ENCODE data around the gene NCOA6. TPM values are rescaled to one million over a fixed set of nuclear protein-coding genes. Genes with fewer than 3 reads are reported as not detected.

Gene NCOA6
- total RNA-seq, 2 experiments from 2014 or later = 14.6 to 16.3 TPM

DNA sequence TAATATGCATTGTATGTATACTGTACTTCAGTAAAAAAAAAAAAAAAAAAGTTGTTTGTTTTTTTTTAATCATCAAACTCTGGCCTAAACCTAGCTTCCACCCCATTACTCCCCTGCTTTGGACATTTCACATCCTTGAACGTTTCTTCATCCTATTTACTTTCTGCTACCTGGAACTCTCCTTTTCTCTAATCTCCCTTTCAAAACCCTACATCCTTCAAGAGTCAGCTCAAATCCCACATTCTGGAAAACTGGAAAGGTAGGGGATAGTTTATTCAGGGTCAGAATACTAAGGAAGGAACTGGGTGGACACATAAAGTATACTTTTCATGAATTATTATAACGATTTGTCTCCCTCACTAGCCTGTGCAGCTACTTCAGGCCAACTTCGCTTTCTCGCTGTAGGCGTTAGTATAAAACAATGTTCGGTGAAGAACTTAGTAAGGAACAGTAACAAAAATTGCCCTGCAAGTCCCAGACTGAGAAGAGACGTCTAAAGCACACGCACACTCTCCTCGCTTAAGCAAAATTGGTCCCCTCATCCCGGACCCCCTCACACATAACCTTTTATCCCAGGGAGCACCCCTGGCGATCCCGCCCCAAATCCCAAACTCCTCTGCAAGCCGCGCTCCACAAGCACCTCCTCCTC, 149.3 kb downstream of the NCOA6 start:
- H3K4me1 ChIP-seq (ENCODE audit: insufficient read depth, low read length) = peaks cover 13% of the 10 kb centered on the region
- POLR2A ChIA-PET = interaction anchor here (0.6 to 1.6 kb wide), 7 partner anchors 19 to 1704 kb away, joined by 3 to 10 read pairs (median 4); partner anchors contain the start of genes ITCH and MAP1LC3A
- Mint-ChIP-seq H3K9me3 (no peaks in the 10 kb centered on the region), H3K27me3 (no peaks in the 10 kb centered on the region), H3K4me1 (ENCODE audit: low read depth) (peaks cover 26% of the 10 kb centered on the region), H3K27ac (peak overlapping the region; percentile 88), H3K4me3 (peak overlapping the region; percentile 93), H3K36me3 (ENCODE audit: low read depth) (peaks cover 10% of the 10 kb centered on the region)
- ATAC-seq (ENCODE audit: poor library complexity) (no peak), DNase-seq (no peak)
- no peak for TF ChIP-seq CTCF (IDR thresholded peaks at IDR 0.05)
- peak overlapping the region; percentile 53 to 87 for H3K27ac ChIP-seq (ENCODE audit: low read depth in 1 of 2, low read length in 2 of 2)
- no peaks in the 10 kb centered on the region for H3K27me3 ChIP-seq (ENCODE audit: control insufficient read depth in 1 of 2, insufficient read depth in 2 of 2, low read length in 2 of 2)
- H3K36me3 ChIP-seq (ENCODE audit: insufficient read depth, low read length) = no peaks in the 10 kb centered on the region
- CTCF ChIA-PET = interaction anchor here (1.6 kb wide), 1 partner anchor 33 kb away, joined by 4 read pairs; no protein-coding TSS in a partner anchor
- H3K4me3 ChIP-seq (ENCODE audit: low read length) = peak overlapping the region; percentile 88
- no peaks in the 10 kb centered on the region for H3K9me3 ChIP-seq (ENCODE audit: control insufficient read depth in 1 of 2, insufficient read depth in 1 of 2, low read length in 2 of 2)
- intact Hi-C loops (cut with DNase I, micrococcal nuclease) = loop anchor here in 1 of 2 experiments (2.0 to 10.0 kb wide), 6 partner anchors 114 to 1789 kb away; partner anchors contain the start of genes AHCY, ITCH, MMP24OS and NCOA6

- no peaks in the 10 kb centered on the region for H3K27me3 Mint-ChIP-seq
- H3K9me3 ChIP-seq (ENCODE audit: control insufficient read depth in 1 of 2, insufficient read depth in 1 of 2, low read length in 2 of 2) = no peaks in the 10 kb centered on the region
- intact Hi-C loops (cut with DNase I, micrococcal nuclease) = loop anchor here in 1 of 2 experiments (5.0 to 10.0 kb wide), 4 partner anchors 113 to 1789 kb away; partner anchors contain the start of genes ITCH and MMP24OS
- no peaks in the 10 kb centered on the region for H3K27me3 ChIP-seq (ENCODE audit: control insufficient read depth in 1 of 2, insufficient read depth in 2 of 2, low read length in 2 of 2)
- H3K4me1 ChIP-seq (ENCODE audit: insufficient read depth, low read length) = peaks cover 13% of the 10 kb centered on the region
- H3K27ac Mint-ChIP-seq = no peak overlapping the region
- H3K4me3 ChIP-seq (ENCODE audit: low read length) = no peak overlapping the region
- ChIA-PET POLR2A (interaction anchor here (0.6 kb wide), 1 partner anchor 18 kb away, joined by 3 read pairs; no protein-coding TSS in a partner anchor), CTCF (interaction anchor here (0.7 kb wide), 1 partner anchor 114 kb away, joined by 3 read pairs; no protein-coding TSS in a partner anchor)
- ATAC-seq (ENCODE audit: poor library complexity) (no peak), DNase-seq (no peak)
- peaks cover 10% of the 10 kb centered on the region for H3K36me3 Mint-ChIP-seq (ENCODE audit: low read depth)
- peaks cover 26% of the 10 kb centered on the region for H3K4me1 Mint-ChIP-seq (ENCODE audit: low read depth)
- TF ChIP-seq CTCF (IDR thresholded peaks at IDR 0.05) = no peak
- H3K9me3 Mint-ChIP-seq = no peaks in the 10 kb centered on the region
- H3K36me3 ChIP-seq (ENCODE audit: insufficient read depth, low read length) = no peaks in the 10 kb centered on the region
- no peak overlapping the region for H3K27ac ChIP-seq (ENCODE audit: low read depth in 1 of 2, low read length in 2 of 2)
- H3K4me3 Mint-ChIP-seq = peak overlapping the region; percentile 40
Measured at GRCh38 chr20:34675561-34675960, 149.9 kb downstream of the NCOA6 start.

- Histone ChIP-seq H3K36me3 (ENCODE audit: insufficient read depth, low read length) (no peaks in the 10 kb centered on the region), H3K27me3 (ENCODE audit: control insufficient read depth in 1 of 2, insufficient read depth in 2 of 2, low read length in 2 of 2) (no peaks in the 10 kb centered on the region), H3K4me3 (ENCODE audit: low read length) (no peak overlapping the region), H3K4me1 (ENCODE audit: insufficient read depth, low read length) (peaks cover 13% of the 10 kb centered on the region), H3K9me3 (ENCODE audit: control insufficient read depth in 1 of 2, insufficient read depth in 1 of 2, low read length in 2 of 2) (no peaks in the 10 kb centered on the region), H3K27ac (ENCODE audit: low read depth in 1 of 2, low read length in 2 of 2) (no peak overlapping the region)
- no peak for ATAC-seq (ENCODE audit: poor library complexity)
- H3K36me3 Mint-ChIP-seq (ENCODE audit: low read depth) = peaks cover 10% of the 10 kb centered on the region
- intact Hi-C loops (cut with DNase I, micrococcal nuclease) = loop anchor here in 1 of 2 experiments (10.0 kb wide), 2 partner anchors 601 to 1791 kb away; partner anchors contain the start of gene MMP24OS
- ChIA-PET POLR2A (no interaction called here), CTCF (no interaction called here)
- peaks cover 26% of the 10 kb centered on the region for H3K4me1 Mint-ChIP-seq (ENCODE audit: low read depth)
- H3K4me3 Mint-ChIP-seq = no peak overlapping the region
- H3K27ac Mint-ChIP-seq = no peak overlapping the region
- TF ChIP-seq CTCF (IDR thresholded peaks at IDR 0.05) = no peak
- H3K27me3 Mint-ChIP-seq = no peaks in the 10 kb centered on the region
- H3K9me3 Mint-ChIP-seq = no peaks in the 10 kb centered on the region
- DNase-seq = no peak
Measured at GRCh38 chr20:34673412-34673811, 152.0 kb downstream of the NCOA6 start.

Data from CD4-positive, alpha-beta T cell (primary cell).